HG03442 (cell line): ENCODE measurements around the gene SLC25A46.
A peak's percentile ranks its signal among the peaks of the same experiment; 100 is the strongest.
"Not testable (repeated sequence)": the region's sequence is repeated elsewhere in the genome, so short reads cannot be mapped to it uniquely, and the experiment has no call there.

Experiments
- ATAC-seq: cut with Tn5 transposase; IDR thresholded peaks from one replicate; pipeline ENCODE4 v1.9.1; 2021; ENCODE audit warnings: mild to moderate bottlenecking, moderate library complexity; ENCODE audit not compliant: unreplicated experiment

The SLC25A46 gene

GRCh38 chr5:110738812-110739651 is at the start of gene SLC25A46:
TSS of gene SLC25A46 (plus strand) at chr5:110739007. CDS start at chr5:110739120, 113 bp downstream.
- peak; percentile 94 for ATAC-seq

GRCh38 chr5:110690587-110690986 is 48.2 kb upstream of the SLC25A46 start:
- not testable (repeated sequence) for ATAC-seq

DNA sequence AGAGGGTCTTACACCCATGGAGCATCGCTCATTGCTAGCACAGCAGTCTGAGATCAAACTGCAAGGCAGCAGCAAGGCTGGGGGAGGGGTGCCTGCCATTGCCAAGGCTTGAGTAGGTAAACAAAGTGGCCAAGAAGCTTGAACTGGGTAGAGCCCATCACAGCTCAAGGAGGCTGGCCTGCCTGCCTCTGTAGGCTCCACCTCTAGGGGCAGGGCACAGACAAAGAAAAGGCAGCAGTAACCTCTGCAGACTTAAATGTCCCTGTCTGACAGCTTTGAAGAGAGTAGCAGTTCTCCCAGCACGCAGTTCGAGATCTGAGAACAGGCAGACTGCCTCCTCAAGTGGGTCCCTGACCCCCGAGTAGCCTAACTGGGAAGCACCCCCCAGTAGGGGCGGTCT is 46.1 kb upstream of the SLC25A46 start:
- ATAC-seq, result not testable (repeated sequence)

GRCh38 chr5:110702300-110702699 is 36.5 kb upstream of the SLC25A46 start:
- ATAC-seq, result no peak

- no peak for ATAC-seq
Observed at GRCh38 chr5:110702704-110703103, 36.1 kb upstream of the SLC25A46 start.

- no peak for ATAC-seq
Observed at GRCh38 chr5:110703481-110703880, 35.3 kb upstream of the SLC25A46 start.

DNA sequence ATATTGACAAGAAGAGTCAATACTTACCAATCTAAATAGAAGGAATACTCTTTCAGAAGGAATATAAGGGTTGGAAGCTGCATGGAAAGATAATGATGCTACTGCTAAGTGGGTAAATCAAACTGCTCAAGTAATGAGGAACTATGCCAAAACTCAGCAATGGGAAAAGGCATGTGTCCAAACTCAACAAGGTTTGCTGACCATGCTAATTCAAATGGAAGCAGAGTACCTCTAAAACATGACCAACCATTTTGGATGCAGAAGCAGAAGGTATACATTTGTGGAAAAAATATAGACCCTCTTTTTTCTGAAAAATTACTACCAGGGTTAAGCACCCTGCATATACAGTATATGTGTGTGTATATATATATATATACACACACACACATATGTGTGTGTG is 33.5 kb upstream of the SLC25A46 start:
- ATAC-seq, result no peak

- ATAC-seq, result no peak
Observed at GRCh38 chr5:110707260-110707844, 31.5 kb upstream of the SLC25A46 start.

- ATAC-seq, result peak; percentile 76
Observed at GRCh38 chr5:110716247-110717245, 22.3 kb upstream of the SLC25A46 start.

GRCh38 chr5:110718311-110718710 is 20.5 kb upstream of the SLC25A46 start:
- no peak for ATAC-seq

GRCh38 chr5:110726249-110727024 is 12.4 kb upstream of the SLC25A46 start, which contains the start of gene TMEM232:
TSS of gene TMEM232 (minus strand) at chr5:110726671. CDS start at chr5:110667352, 59,319 bp downstream.
- ATAC-seq, result peak; percentile 100

DNA sequence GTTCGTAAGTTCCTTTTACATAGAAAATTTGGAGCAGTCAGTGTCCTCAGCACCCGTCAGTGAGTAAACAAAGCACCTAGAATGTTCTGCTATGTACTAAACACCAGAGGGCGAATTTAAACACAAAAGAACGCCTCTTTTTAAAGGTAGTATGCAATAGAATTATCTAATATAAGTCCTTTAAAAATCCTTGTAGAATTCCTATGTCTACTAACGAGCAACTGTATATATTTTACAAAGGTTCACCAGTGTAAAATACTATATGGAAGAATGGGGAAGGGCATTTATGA is 11.8 kb upstream of the SLC25A46 start:
- peak; percentile 46 for ATAC-seq

DNA sequence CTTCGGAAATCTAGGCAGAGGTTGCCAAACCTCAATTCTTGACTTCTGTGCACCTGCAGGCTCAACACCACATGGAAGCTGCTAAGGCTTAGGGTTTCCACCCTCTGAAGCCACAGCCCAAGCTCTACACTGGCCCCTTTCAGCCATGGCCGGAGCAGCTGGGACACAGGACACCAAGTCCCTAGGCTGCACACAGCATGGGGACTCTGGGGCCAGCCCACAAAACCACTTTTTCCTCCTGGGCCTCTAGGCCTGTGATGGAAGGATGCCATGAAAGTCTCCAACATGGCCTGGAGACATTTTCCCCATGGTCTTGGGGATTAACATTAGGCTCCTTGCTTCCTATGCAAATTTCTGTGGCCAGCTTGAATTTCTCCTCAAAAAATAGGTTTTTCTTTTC is 7.3 kb upstream of the SLC25A46 start:
- ATAC-seq, result not testable (repeated sequence)

- no peak for ATAC-seq
Observed at GRCh38 chr5:110734101-110734500, 4.7 kb upstream of the SLC25A46 start.

DNA sequence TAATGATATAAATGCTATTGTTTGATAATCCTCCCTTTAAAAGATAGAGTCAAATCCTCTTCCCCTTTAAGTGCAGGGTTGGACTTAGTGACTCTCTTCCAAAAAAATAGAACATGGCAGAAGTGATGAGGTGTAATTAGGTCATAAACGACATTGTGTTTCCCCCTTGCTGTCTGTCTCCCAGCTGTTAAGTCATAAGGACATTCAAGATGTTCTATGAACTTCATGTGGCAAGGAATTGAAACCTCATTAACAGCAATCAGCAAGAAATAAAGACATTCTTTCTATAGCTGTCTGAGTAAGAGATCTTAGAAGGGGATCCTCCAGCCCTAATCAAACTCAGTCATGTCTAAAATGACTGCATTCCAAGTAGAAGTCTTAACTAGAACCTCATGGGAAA is 3.3 kb upstream of the SLC25A46 start:
- no peak for ATAC-seq

DNA sequence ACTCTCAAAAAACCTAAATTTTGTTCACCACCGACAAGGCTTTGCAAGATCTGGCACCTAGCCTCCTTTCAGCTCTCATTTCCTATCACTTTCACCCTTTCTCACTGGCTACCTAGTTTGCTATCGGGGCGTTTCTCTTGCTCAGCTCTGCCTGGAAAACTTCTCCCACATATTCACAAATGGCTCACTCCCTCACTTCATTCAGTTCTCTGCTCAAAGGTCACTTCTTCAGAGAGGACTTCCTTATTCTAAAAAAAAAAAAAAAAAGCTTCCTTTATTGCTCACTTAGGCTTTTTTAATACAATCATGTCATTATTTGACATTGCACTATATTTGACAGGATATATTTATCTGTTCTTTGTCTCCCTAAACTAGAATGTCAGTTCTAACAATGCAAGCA is 2.1 kb upstream of the SLC25A46 start:
- no peak for ATAC-seq

GRCh38 chr5:110738503-110738811 is 350 bp upstream of the SLC25A46 start:
- ATAC-seq, result peak; percentile 62

DNA sequence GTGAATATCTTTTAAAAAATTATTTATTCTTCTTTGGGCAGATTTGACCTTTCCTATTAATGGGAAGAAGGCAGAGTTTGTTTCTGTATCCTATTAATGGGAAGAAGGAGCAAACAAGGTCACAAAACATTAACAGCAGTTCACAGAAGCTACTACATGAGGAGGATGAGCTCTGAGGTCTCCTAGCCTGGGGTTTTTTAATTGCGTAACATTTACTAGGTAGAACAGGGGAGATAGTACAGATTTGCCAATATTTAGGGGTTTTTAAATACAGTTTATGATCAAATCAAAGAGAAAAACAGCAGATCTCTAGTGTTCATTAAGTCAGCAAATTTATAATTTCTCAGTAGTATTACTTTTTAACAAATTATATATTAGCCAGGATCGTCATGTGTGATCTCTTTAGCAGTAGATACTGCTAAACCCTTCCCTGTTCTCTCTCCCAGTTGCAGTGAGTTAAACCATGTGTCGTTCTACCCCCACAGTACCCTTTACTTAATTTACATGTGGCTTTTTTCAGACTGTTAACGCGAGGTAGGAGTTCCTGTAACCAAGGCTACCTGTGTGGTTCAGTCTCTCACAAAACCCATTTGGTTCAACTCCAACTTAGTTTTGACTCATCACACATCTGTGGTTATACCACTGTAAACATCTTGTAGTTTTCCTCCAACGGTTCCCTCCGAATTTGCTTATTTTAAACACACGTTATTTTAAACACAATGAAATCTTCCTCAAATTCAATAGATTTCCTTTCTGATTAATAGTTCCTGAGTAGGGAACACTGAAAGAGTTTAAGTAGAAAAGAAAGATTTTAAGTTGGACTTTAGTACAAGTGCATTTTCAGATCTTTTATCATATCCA is 13.3 kb downstream of the SLC25A46 start:
- peak; percentile 98 for ATAC-seq

DNA sequence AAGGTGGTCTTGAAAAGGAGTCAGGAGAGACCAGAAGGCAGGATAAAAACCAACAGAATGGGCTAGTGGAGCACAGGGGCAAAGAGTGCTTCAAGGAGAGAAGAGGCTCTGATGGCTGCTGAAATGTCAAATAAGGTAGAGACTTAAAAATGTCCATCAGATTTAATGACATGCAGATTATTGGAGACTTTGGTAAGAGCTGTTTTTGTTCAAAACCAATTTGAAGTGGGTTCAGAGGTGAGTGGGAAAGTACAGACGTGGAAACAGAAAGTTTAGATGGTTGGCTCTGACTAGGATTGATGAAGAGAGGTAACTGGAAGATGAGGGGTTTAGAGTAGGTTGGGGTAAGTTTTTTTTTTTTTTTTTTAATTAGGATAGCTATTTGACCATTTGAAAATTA is 14.1 kb downstream of the SLC25A46 start:
- peak; percentile 19 for ATAC-seq

DNA sequence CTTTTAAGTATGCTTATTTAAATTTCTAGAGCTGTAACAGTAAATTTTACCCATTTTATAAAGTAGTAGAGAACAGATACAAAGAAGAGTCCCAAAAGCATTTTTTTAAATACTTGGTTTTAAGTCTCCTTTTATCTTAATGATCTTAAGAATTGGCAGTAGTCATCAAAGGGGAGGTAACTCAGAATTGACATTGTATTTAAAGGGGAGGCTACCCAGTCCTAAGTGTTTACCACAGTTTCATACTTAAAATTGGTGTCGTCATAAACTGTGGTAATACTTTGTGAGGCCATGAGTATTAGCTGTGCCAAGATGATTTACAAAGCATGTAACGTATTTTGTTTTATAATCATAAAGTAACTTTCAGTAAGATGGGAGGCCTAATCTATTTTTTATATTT is 14.8 kb downstream of the SLC25A46 start:
- ATAC-seq, result no peak
